GM15510 (cell line): ENCODE data around the gene ADGRG4.

ENCODE experiments used
- POLR2A ChIP-seq: IDR thresholded peaks from 3 replicates; pipeline ENCODE4 v1.6.1; 2011; ENCODE audit warnings: borderline replicate concordance; ENCODE audit not compliant: insufficient read length; ENCODE audit errors: extremely low read depth

Gene ADGRG4

DNA sequence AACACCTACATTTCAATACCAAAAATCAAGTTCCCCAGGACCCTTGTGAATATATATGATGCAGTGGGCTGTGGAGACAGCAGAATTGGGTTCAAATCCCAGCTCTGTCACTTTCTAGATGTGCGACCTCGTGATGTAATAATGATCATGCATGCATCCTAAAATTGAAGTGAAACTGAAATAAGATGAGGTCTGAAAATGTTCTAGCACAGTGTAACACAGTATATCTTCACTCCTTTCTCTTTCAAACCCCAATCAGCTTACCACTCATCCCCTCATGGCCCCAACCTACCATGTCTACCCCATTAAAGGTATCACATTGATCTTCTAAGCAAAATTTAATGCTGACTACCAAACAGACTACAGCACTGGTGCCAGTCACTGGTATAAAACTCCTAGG is 117.0 kb downstream of the ADGRG4 start:
- no peak for TF ChIP-seq POLR2A

- TF ChIP-seq POLR2A = no peak
Observed at GRCh38 chrX:136421338-136421737, 120.6 kb downstream of the ADGRG4 start.

DNA sequence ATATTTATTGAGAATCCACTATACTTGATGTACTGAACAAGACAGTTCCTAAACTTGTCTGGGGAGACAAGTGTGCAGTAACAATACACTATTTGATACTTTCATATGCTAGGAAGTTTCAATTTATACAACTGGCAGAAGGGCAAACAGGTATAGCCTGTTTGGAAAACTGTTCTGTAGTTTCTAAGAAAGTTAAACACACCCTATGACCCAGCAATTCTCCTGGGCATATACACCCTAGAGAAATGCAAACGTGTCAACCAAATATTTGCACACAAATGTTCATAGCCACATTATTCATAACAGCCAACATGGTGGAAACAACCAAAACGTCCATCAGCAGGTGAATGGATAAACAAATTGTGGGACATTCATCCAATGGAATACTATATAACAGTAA is 123.0 kb downstream of the ADGRG4 start:
- no peak for TF ChIP-seq POLR2A

DNA sequence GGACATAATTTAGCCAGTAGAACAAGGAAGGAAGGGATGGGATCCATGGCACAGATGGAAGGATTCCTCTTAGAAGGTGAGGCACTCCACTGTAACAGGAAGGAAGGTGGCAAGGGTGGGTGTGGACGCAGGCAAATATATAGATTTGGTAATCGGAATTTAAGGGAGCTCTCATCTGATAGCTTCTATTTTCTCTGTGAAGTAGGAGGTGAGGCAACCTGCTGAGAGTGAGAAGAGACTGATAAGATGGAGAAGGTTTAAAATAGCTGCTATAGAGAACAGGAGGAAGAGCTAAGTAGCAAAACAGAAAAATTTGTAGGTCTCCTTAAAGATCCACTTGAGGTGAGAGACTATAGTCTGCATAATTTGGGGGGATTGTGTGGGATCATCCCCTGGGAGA is 125.2 kb downstream of the ADGRG4 start:
- TF ChIP-seq POLR2A = no peak

DNA sequence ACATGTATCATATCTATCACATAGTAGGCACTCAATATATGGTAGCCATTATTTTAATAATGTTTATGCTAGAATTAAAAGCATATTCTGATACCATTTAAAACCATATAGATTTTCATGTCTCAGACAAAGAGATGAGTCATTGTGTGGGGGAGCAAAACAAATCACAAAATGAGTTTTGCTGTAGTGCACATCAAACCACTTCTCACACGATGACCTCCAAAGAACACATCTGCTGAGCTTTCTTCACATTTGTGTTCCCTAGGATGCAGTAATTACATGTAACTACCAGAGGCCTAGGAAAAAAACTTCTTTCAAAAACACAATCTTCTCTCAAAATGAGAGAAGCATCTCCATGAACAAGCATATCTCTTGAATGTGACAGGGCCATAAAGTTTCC is 130.9 kb downstream of the ADGRG4 start:
- TF ChIP-seq POLR2A = no peak

DNA sequence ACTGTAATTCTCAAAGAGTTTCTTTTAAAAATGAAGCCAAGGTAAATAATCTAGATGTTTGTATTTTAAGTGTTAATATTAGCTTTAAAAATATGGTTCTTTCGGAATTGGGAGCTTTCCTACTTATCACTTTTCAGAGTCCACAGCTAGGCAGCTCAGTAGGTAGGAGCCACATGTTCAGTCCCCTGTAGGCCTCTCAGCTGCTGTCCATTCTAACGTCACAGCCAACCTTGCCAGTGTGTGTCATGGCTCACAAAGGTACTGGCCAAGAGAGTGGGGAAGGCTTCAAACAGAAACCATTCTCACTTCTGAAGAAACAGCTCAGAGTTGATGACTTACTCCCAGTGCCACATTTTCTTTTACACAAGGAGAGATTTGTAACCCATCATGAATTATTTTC is 137.0 kb downstream of the ADGRG4 start:
- TF ChIP-seq POLR2A = no peak

DNA sequence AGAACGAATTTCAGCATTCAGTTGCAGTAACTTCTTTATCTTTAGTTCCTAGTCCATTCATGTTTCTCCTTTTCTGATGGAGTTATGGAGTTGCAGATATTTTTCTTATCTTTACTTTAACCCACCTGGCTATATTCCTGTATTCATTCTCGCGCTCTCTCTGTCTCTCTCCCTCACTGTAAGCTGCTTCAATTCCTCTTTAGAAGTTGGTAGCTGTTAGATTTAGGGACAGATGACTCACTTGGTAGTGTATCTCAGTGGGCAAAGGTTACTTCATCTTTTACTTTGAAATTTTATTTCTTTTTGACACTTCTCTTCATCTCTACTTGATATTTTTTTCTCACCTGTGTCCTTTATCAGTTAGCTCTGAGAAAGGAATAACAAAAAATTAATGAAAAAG is 137.4 kb downstream of the ADGRG4 start:
- no peak for TF ChIP-seq POLR2A

- no peak for TF ChIP-seq POLR2A
Observed at GRCh38 chrX:136446208-136446607, 145.4 kb downstream of the ADGRG4 start.

DNA sequence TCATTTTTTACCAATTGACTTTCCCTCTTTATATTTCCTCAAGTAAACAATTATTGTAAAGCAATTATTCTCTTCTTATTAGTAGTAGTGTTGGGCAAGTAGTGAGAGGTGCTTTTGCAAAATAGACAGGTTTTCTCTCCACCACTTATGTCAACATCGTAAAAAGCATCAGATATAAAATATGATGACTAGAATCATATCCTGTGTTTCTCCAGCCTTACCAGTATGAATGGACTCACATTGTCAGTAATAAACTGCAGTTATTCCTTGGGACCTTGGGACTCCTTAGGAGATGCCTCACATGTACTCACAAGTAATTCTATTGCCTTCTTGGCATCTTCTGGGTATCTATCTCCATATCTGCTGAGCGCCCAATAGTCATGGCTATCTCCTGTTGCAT is 146.5 kb downstream of the ADGRG4 start:
- TF ChIP-seq POLR2A = no peak

- TF ChIP-seq POLR2A = no peak
Observed at GRCh38 chrX:136447968-136448367, 147.2 kb downstream of the ADGRG4 start.

GRCh38 chrX:136450050-136450830 is 149.5 kb downstream of the ADGRG4 start:
- no peak for TF ChIP-seq POLR2A

- no peak for TF ChIP-seq POLR2A
Observed at GRCh38 chrX:136452614-136453013, 151.9 kb downstream of the ADGRG4 start.

GRCh38 chrX:136453114-136453513 is 152.4 kb downstream of the ADGRG4 start:
- no peak for TF ChIP-seq POLR2A

DNA sequence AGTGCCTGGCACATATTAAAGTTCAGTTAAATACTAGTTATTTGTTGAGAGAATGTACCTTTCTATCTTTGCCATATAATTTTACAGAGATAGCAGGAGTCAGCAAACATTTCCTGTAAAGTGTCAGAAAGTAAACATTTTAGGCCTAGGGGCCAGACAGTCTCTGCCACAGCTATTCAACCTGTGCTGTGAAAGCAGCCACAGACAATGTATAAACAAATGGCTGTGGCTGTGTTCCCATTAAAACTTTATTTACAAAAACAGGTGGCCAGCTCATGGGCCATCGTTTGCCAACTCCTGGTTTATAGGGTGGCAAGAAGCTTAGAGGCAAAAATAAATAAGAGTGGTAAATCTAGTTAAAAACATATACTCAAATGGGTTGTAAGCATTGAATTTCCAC is 153.0 kb downstream of the ADGRG4 start:
- no peak for TF ChIP-seq POLR2A

- no peak for TF ChIP-seq POLR2A
Observed at GRCh38 chrX:136456133-136456532, 155.4 kb downstream of the ADGRG4 start.

- TF ChIP-seq POLR2A = no peak
Observed at GRCh38 chrX:136457303-136457917, 156.6 kb downstream of the ADGRG4 start.
